ENCODE measurements around the gene SLC38A9. TPM values are rescaled to one million over a fixed set of nuclear protein-coding genes. Genes with fewer than 3 reads are reported as not detected.

SLC38A9 gene
- total RNA-seq, 4 donors from 2014 or later: 13.2 to 26.2 (median 20.1) TPM

DNA sequence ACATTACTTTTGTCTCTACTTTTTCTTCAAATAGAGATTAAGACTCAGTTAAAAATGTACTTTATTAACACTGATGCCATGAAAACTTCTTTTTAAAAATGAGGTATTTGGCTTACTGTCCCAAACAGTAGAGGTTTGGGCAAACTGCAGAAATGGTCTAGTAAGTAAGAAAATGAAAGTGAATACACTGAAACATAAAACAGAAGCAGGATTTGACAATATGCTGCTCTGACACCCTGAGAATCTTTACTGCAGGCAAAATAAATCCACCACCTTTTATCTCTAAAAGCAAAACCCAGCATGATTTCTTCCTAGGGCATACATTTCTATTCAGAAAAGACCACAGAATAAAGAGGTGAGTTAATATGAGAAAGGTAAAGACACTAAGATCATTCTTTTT is 86.2 kb downstream of the SLC38A9 start:
- DNase-seq (ENCODE audit: low spot score): no peak

DNA sequence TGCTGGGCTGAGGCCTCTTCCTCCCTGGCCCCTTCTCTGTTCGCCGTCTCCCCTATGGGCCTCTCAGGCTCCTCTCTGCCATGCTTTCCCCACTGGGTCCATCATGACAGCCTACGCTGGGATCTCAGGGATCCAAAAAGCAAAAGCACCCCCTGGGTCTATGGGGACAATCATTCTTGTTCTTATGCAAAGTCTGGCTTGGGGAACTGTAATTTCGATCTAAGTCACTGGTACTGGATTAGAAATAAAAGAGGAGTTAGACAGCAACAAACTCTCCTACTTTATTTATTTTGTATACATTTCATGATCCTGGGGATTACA is 86.6 kb downstream of the SLC38A9 start:
- TF ChIP-seq, protein P1, sequence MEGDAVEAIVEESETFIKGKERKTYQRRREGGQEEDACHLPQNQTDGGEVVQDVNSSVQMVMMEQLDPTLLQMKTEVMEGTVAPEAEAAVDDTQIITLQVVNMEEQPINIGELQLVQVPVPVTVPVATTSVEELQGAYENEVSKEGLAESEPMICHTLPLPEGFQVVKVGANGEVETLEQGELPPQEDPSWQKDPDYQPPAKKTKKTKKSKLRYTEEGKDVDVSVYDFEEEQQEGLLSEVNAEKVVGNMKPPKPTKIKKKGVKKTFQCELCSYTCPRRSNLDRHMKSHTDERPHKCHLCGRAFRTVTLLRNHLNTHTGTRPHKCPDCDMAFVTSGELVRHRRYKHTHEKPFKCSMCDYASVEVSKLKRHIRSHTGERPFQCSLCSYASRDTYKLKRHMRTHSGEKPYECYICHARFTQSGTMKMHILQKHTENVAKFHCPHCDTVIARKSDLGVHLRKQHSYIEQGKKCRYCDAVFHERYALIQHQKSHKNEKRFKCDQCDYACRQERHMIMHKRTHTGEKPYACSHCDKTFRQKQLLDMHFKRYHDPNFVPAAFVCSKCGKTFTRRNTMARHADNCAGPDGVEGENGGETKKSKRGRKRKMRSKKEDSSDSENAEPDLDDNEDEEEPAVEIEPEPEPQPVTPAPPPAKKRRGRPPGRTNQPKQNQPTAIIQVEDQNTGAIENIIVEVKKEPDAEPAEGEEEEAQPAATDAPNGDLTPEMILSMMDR (IDR thresholded peaks at IDR 0.05): no peak
- ATAC-seq (ENCODE audit: low FRiP score): no peak
- no peak for DNase-seq (ENCODE audit: low spot score)

More for the DNA sequence above, 86.2 kb downstream of the SLC38A9 start:
- ATAC-seq (ENCODE audit: low FRiP score): no peak
- TF ChIP-seq, protein P1 (IDR thresholded peaks at IDR 0.05): no peak

DNA sequence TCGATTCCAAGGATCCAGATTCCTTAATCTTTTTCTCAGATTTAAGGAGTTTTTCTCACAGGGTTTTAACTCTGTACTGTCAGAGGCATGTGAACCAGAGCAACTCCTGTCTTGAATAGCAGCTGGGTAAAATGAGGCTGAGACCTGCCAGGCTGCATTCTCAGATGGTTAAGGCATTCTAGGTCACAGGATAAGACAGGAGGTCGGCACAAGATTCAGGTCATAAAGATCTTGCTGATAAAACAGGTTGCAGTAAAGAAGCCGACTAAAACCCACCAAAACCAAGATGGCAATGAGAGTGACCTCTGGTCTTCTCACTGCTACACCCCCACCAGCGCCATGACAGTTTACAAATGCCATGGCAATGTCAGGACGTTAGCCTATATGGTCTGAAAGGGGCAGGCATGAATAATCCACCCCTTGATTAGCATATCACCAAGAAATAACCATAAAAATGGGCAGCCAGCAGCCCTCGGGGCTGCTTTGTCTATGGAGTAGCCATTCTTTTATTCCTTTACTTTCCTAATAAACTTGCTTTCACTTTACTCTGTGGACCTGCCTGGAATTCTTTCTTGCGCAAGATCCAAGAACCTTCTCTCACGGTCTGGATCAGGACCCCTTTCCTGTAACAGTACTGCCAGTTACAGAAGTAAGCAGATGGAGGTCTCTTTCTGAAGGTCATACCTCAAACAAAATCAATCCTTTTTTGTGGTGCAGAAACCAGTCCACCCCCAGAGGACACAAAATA is 87.1 kb downstream of the SLC38A9 start:
- ATAC-seq (ENCODE audit: low FRiP score) (no peak), DNase-seq (ENCODE audit: low spot score) (no peak)
- TF ChIP-seq, protein P1 (IDR thresholded peaks at IDR 0.05): no peak

DNA sequence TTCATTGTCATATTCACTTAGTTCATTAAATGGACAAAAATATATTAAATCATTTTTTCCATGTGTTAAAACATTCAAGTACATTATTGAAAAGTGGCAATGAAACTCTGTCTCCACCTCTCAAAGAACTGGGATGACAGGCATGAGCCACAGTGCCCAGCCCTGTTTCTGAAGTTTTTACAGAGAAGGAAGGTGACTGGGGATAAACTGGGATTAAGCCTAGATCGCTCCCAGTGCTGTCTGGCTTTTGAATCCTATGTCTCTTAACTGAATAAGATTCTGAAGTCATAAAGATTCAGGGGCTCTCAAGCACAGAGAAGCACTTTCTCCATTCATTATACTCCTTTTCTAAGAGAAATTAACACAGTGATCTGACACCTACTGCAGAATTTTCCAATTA is 88.3 kb downstream of the SLC38A9 start:
- no peak for ATAC-seq (ENCODE audit: low FRiP score)
- TF ChIP-seq, protein P1 (IDR thresholded peaks at IDR 0.05): no peak

DNA sequence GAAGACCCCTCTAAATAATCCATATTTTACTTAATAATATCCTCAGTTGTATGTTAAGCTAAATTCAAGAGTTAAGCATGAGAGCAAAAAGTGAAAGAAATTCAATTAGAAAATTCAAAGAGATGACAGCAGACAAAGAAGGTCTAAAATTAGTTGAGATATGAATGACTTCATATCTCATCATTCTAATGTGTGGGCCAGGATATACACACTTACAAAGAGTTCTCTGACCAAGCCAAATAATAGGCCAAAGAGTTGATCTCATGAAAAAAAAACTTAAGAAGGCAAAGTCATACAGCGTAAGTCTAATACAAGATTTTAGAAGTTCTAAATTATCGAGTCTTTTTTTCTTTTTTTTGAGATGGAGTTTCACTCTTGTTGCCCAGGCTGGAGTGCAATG is 89.7 kb downstream of the SLC38A9 start:
- ATAC-seq (ENCODE audit: low FRiP score): no peak
- TF ChIP-seq, protein P1 (IDR thresholded peaks at IDR 0.05): no peak

More for the DNA sequence above, 88.3 kb downstream of the SLC38A9 start:
- DNase-seq (ENCODE audit: low spot score): no peak

DNA sequence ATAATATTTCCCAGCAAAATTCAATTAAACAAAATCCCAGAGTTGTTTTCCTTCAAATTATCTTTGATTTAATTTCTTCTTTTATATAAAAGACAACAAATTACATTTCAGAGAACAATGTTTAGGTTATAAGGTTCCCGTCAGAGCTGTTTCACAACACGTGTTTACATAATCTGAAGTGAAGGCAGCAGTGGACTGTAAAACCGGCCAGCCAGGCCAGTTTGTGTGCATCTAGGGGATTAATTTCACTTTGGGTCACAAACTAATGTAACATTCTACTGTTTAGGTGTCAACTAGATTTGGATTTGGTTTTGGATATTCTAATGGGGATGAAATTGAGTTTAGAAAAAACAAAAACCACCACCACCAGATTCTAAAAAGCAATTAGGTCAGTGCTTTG is 90.9 kb downstream of the SLC38A9 start:
- no peak for DNase-seq (ENCODE audit: low spot score)
- TF ChIP-seq, protein P1 (IDR thresholded peaks at IDR 0.05): no peak
- no peak for ATAC-seq (ENCODE audit: low FRiP score)

More for the DNA sequence above, 89.7 kb downstream of the SLC38A9 start:
- DNase-seq (ENCODE audit: low spot score): no peak

DNA sequence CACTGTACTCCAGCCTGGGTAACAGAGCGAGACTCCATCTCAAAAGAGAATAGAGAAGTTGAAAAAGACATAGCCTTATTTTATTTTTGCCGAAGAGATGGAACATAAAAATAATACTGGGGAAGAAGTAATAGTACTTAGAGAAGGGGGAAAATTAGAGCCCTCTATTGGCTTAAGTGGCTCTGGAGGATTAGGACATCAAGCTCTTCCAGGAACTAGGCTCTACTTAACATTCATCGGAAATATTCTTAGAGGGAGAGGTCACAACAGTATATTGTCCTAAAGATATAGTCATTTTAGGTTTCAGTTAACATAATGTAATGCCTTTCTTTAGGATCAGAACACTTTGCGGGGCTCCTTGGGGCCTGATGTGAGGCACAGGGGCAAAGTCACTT is 91.4 kb downstream of the SLC38A9 start:
- ATAC-seq (ENCODE audit: low FRiP score): no peak
- TF ChIP-seq, protein P1 (IDR thresholded peaks at IDR 0.05): no peak
- no peak for DNase-seq (ENCODE audit: low spot score)
